Naive thymus-derived CD4-positive, alpha-beta T cell (primary cell): ENCODE measurements around the gene KDM4C. TPM values are rescaled to one million over a fixed set of nuclear protein-coding genes. Genes with fewer than 3 reads are reported as not detected.

ENCODE experiments used
- ATAC-seq: fragments of 150-1000 bp; cut with Tn5 transposase; 2 replicates; pipeline ENCODE4 v1.10.0; 2021; ENCODE audit warnings: mild to moderate bottlenecking, moderate library complexity
- CTCF ChIA-PET: fragments of 350-600 bp; sonication (Branson Sonifier 250); formaldehyde crosslinking; loops from one replicate; lab custom pipeline; 2021; ENCODE audit warnings: antibody characterized with exemption; lab: Charles Lee
- POLR2A ChIA-PET: fragments of 350-600 bp; sonication (Branson Sonifier 250); formaldehyde crosslinking; loops from one replicate; lab custom pipeline; 2021; ENCODE audit warnings: antibody characterized with exemption, inconsistent platforms; lab: Charles Lee
- DNase-seq, 9 donors: peaks; one replicate each; pipeline versions ENCODE4 v3.0.0 to v3.0.0-alpha.2; 2020 to 2022; ENCODE audit warnings: mixed read lengths in 1 of 9
- H3K27ac ChIP-seq: one replicate; pipeline ENCODE4 v1.7.0; 2013; ENCODE audit warnings: mild to moderate bottlenecking, low read depth, low read length, moderate library complexity
- H3K27me3 ChIP-seq, 2 donors: one replicate each; pipeline ENCODE4 v1.7.0; 2013; ENCODE audit warnings: low read length in 2 of 2, mild to moderate bottlenecking in 2 of 2, moderate library complexity in 2 of 2; ENCODE audit not compliant: control insufficient read depth in 2 of 2, insufficient read depth in 2 of 2
- H3K36me3 ChIP-seq, 3 experiments: 1 replicate in 2 of 3; 2 replicates in 1 of 3; pipeline ENCODE4 v1.7.0; 2013; ENCODE audit warnings: low read length in 3 of 3, mild to moderate bottlenecking in 3 of 3, moderate library complexity in 1 of 3; ENCODE audit not compliant: insufficient read depth in 3 of 3, control insufficient read depth in 2 of 3
- H3K4me1 ChIP-seq, 2 donors: one replicate each; pipeline ENCODE4 v1.7.0; 2013; ENCODE audit warnings: low read length in 2 of 2, mild to moderate bottlenecking in 2 of 2, moderate library complexity in 1 of 2; ENCODE audit not compliant: control insufficient read depth in 2 of 2, insufficient read depth in 2 of 2
- H3K4me3 ChIP-seq: 2 replicates; pipeline ENCODE4 v1.7.0; 2013; ENCODE audit warnings: mild to moderate bottlenecking, low read length
- H3K9me3 ChIP-seq, 3 experiments: 1 replicate in 2 of 3; 2 replicates in 1 of 3; pipeline ENCODE4 v1.7.0; 2013; ENCODE audit warnings: low read length in 3 of 3; ENCODE audit not compliant: control insufficient read depth in 2 of 3
- H3K27ac Mint-ChIP-seq, 9 donors: one replicate each; pipeline ENCODE4 v1.8.0; 2020 to 2022; ENCODE audit warnings: mixed read lengths in 9 of 9, mild to moderate bottlenecking in 8 of 9, moderate library complexity in 5 of 9, inconsistent platforms in 2 of 9
- H3K27me3 Mint-ChIP-seq, 5 donors: one replicate each; pipeline ENCODE4 v1.8.0; 2021 to 2022; ENCODE audit warnings: mixed read lengths in 5 of 5, mild to moderate bottlenecking in 1 of 5
- H3K36me3 Mint-ChIP-seq, 5 donors: one replicate each; pipeline ENCODE4 v1.8.0; 2020 to 2022; ENCODE audit warnings: mixed read lengths in 5 of 5, mild to moderate bottlenecking in 3 of 5, inconsistent platforms in 1 of 5
- H3K4me1 Mint-ChIP-seq, 7 donors: one replicate each; pipeline ENCODE4 v1.8.0; 2020 to 2022; ENCODE audit warnings: mixed read lengths in 7 of 7, mild to moderate bottlenecking in 3 of 7, inconsistent platforms in 1 of 7
- H3K4me3 Mint-ChIP-seq, 10 donors: one replicate each; pipeline ENCODE4 v1.8.0; 2020 to 2022; ENCODE audit warnings: mild to moderate bottlenecking in 10 of 10, mixed read lengths in 10 of 10, moderate library complexity in 6 of 10, inconsistent platforms in 2 of 10
- H3K9me3 Mint-ChIP-seq, 11 donors: one replicate each; pipeline ENCODE4 v1.8.0; 2020 to 2022; ENCODE audit warnings: mixed read lengths in 11 of 11, mild to moderate bottlenecking in 4 of 11, inconsistent platforms in 1 of 11, moderate library complexity in 1 of 11
- intact Hi-C, 2 donors: fragments of 100-400 bp; cut with micrococcal nuclease; formaldehyde crosslinking; loops; one replicate each; pipeline ENCODE4 v1.15.1; 2023
- polyA plus RNA-seq, 2 donors: library from polyadenylated mRNA; unstranded; fragments of 300-500 nt; fragmentation: Illumina TruSeq; gene quantifications; one replicate each; pipeline ENCODE4 v1.2.3, GENCODE V29; 2021
- total RNA-seq, 6 experiments: library from RNA in 5 of 6; stranded (reverse) in 5 of 6; gene quantifications; 1 replicate in 5 of 6; 2 replicates in 1 of 6; pipeline ENCODE4 v1.2.3 and lab custom pipeline; 2021 to 2026

KDM4C gene
- total and polyA plus RNA-seq, 7 experiments from 2014 or later, result 38.5 to 100 (median 91.3) TPM

DNA sequence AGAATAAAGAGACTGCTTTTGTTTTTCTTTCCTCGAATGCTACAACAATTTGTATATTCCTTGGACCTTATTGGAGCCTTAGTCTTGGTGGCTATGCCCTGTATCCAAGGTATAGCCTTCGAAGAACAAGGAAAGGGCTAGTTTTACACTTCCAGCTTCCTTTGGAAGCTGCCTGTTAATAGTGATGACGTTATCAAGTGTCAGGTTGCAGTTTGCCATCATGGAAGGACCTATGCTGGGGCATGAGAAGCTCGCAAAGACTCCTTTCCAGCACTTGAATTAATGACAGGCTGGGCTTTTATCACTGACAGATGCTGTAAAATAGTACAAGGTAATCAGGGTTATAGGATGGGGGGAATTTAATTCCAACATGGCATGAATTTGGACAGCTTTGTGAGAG is 157.9 kb downstream of the KDM4C start:
- Mint-ChIP-seq H3K36me3 (peaks cover 10 to 50% (median 30%) of the 10 kb centered on the region in 5 donors), H3K27me3 (no peaks in the 10 kb centered on the region), H3K27ac (peak overlapping the region in 2 of 9 donors; percentile 14 to 36), H3K4me3 (peak overlapping the region in 1 of 10 donors; percentile 3), H3K4me1 (peaks cover 19 to 68% (median 50%) of the 10 kb centered on the region in 7 donors), H3K9me3 (peaks cover 0 to 10% (median 0%) of the 10 kb centered on the region in 11 donors)
- H3K9me3 ChIP-seq, result no peaks in the 10 kb centered on the region
- H3K27ac ChIP-seq, result no peak overlapping the region
- no peak for DNase-seq
- H3K4me3 ChIP-seq, result no peak overlapping the region
- ChIA-PET CTCF (no interaction called here), POLR2A (no interaction called here)
- intact Hi-C loops, result loop anchor here in 1 of 2 donors (10.0 kb wide), 1 partner anchor 619 kb away; no protein-coding TSS in a partner anchor
- H3K36me3 ChIP-seq, result no peaks in the 10 kb centered on the region
- H3K4me1 ChIP-seq, result no peaks in the 10 kb centered on the region
- no peaks in the 10 kb centered on the region for H3K27me3 ChIP-seq
- no peak for ATAC-seq

DNA sequence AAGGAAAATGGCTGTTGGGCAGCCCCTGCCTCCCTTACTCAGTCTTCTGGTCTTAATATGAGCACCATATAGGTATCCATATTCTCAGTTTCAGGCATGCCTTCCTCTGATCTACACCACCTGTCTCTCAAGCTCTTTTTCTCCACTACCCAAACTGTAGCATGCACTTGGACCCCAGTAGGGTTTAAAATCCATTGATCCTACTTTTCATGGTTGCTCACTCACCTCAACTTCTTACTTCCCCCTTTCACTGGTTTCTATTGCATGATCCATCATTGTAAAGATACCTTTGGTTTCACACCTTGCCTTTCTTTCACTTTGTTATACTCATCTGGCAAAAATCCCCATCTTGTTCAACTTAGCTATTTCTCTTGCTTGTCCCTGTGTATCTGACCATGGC is 159.4 kb downstream of the KDM4C start:
- peaks cover 10 to 64% (median 43%) of the 10 kb centered on the region in 5 donors for H3K36me3 Mint-ChIP-seq
- H3K4me1 Mint-ChIP-seq, result peaks cover 29 to 71% (median 56%) of the 10 kb centered on the region in 7 donors
- no peak overlapping the region for H3K27ac ChIP-seq
- H3K9me3 ChIP-seq, result no peaks in the 10 kb centered on the region
- H3K27ac Mint-ChIP-seq, result no peak overlapping the region
- peaks cover 0 to 4% (median 4%) of the 10 kb centered on the region in 3 experiments for H3K36me3 ChIP-seq
- intact Hi-C loops, result loop anchor here in 1 of 2 donors (10.0 kb wide), 1 partner anchor 618 kb away; no protein-coding TSS in a partner anchor
- peaks cover 0 to 10% (median 0%) of the 10 kb centered on the region in 11 donors for H3K9me3 Mint-ChIP-seq
- CTCF ChIA-PET, result no interaction called here
- H3K4me1 ChIP-seq, result no peaks in the 10 kb centered on the region
- no peaks in the 10 kb centered on the region for H3K27me3 ChIP-seq
- no peak overlapping the region for H3K4me3 Mint-ChIP-seq
- no peak for ATAC-seq
- no peak for DNase-seq
- no peaks in the 10 kb centered on the region for H3K27me3 Mint-ChIP-seq
- POLR2A ChIA-PET, result no interaction called here
- no peak overlapping the region for H3K4me3 ChIP-seq

DNA sequence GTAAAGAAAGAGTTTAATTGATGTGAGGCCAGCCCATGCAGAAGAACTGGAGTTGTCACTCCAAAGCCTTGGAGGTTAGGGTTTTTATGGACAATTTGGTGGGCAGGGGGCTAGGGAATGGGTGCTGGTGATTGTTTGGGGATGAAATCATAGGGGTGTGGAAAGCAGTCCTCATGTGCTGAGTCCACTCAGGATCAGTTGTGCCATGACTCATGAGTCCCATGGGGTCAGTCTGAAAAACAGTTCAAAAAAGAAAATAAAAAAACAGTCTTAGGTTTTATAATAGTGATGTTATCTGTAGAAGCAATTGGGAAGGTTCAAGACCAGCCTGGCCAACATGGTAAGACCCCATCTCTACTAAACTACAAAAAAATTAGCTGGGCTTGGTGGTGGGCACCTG is 162.3 kb downstream of the KDM4C start:
- ChIA-PET POLR2A (no interaction called here), CTCF (no interaction called here)
- DNase-seq (no peak), ATAC-seq (no peak)
- Histone ChIP-seq H3K27ac (no peak overlapping the region), H3K9me3 (no peaks in the 10 kb centered on the region), H3K4me3 (no peak overlapping the region), H3K27me3 (no peaks in the 10 kb centered on the region), H3K36me3 (peaks cover 0 to 4% (median 4%) of the 10 kb centered on the region in 3 experiments), H3K4me1 (no peaks in the 10 kb centered on the region)
- no peak overlapping the region for H3K4me3 Mint-ChIP-seq
- peaks cover 0 to 10% (median 0%) of the 10 kb centered on the region in 11 donors for H3K9me3 Mint-ChIP-seq
- peaks cover 34 to 73% (median 53%) of the 10 kb centered on the region in 7 donors for H3K4me1 Mint-ChIP-seq
- intact Hi-C loops, result no loop called here
- peak overlapping the region in 1 of 9 donors; percentile 27 for H3K27ac Mint-ChIP-seq
- H3K36me3 Mint-ChIP-seq, result peaks cover 10 to 64% (median 53%) of the 10 kb centered on the region in 5 donors
- no peaks in the 10 kb centered on the region for H3K27me3 Mint-ChIP-seq

DNA sequence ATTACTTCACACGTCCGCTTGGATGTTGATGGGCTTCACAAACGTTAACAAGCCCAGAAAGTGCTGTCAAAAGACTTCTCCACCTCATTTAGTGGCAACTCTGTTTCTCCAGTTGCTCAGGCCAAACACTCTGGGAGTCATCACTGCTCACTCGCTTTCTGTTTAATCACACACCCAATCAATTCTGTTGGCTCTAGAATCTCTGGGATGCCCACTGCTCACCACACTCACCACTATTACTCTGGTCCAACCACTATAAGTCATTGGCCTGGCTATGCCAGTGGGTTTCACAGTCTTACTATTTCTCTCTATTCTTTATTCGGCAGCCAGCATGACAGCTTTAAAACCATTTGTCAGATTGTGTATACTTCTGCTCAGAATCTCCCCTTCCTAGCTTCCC is 163.5 kb downstream of the KDM4C start:
- H3K36me3 Mint-ChIP-seq, result peaks cover 6 to 60% (median 47%) of the 10 kb centered on the region in 5 donors
- Histone ChIP-seq H3K4me1 (no peaks in the 10 kb centered on the region), H3K27ac (no peak overlapping the region), H3K4me3 (no peak overlapping the region), H3K36me3 (peaks cover 0 to 4% (median 4%) of the 10 kb centered on the region in 3 experiments), H3K27me3 (no peaks in the 10 kb centered on the region), H3K9me3 (no peaks in the 10 kb centered on the region)
- no peaks in the 10 kb centered on the region for H3K27me3 Mint-ChIP-seq
- ChIA-PET POLR2A (no interaction called here), CTCF (no interaction called here)
- DNase-seq (no peak), ATAC-seq (no peak)
- H3K4me3 Mint-ChIP-seq, result no peak overlapping the region
- intact Hi-C loops, result no loop called here
- peaks cover 0 to 10% (median 0%) of the 10 kb centered on the region in 11 donors for H3K9me3 Mint-ChIP-seq
- peak overlapping the region in 3 of 9 donors; percentile 29 to 33 (median 32) for H3K27ac Mint-ChIP-seq
- H3K4me1 Mint-ChIP-seq, result peaks cover 31 to 74% (median 52%) of the 10 kb centered on the region in 7 donors

DNA sequence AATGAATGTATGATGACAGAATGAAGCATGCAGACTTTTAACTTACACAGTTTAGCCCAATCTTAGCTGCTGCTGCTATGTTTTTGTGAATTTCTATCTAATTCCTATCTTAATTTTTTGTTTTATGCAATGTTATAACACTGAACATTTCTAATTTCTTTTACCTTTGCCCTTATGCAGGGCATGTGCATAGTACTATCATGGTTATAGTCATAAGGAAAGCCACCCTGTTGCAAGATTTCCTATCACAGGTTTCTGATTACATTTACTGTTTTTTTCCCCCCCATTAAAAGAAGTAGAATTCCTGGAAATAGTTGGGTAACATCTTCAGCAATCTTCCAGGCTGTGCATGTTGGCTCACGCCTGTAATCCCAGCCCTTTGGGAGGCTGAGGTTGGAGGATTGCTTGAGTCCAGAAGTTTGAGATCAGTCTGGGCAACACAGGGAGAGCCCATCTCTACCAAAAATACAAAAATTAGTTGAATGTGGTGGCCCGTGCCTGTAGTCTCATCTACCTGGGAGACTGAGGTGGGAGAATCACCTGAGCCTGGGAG is 164.4 kb downstream of the KDM4C start:
- H3K4me1 Mint-ChIP-seq, result peaks cover 32 to 78% (median 53%) of the 10 kb centered on the region in 7 donors
- ChIA-PET CTCF (interaction anchor here (0.6 kb wide), 1 partner anchor 1814 kb away, joined by 3 read pairs; no protein-coding TSS in a partner anchor), POLR2A (no interaction called here)
- intact Hi-C loops, result no loop called here
- no peaks in the 10 kb centered on the region for H3K9me3 ChIP-seq
- H3K27ac ChIP-seq, result no peak overlapping the region
- H3K36me3 Mint-ChIP-seq, result peaks cover 6 to 57% (median 45%) of the 10 kb centered on the region in 5 donors
- H3K4me3 Mint-ChIP-seq, result no peak overlapping the region
- peaks cover 0 to 10% (median 0%) of the 10 kb centered on the region in 11 donors for H3K9me3 Mint-ChIP-seq
- no peak overlapping the region for H3K27ac Mint-ChIP-seq
- H3K27me3 ChIP-seq, result no peaks in the 10 kb centered on the region
- no peak overlapping the region for H3K4me3 ChIP-seq
- peaks cover 0 to 4% (median 4%) of the 10 kb centered on the region in 3 experiments for H3K36me3 ChIP-seq
- no peaks in the 10 kb centered on the region for H3K27me3 Mint-ChIP-seq
- H3K4me1 ChIP-seq, result no peaks in the 10 kb centered on the region
- DNase-seq (no peak), ATAC-seq (no peak)

DNA sequence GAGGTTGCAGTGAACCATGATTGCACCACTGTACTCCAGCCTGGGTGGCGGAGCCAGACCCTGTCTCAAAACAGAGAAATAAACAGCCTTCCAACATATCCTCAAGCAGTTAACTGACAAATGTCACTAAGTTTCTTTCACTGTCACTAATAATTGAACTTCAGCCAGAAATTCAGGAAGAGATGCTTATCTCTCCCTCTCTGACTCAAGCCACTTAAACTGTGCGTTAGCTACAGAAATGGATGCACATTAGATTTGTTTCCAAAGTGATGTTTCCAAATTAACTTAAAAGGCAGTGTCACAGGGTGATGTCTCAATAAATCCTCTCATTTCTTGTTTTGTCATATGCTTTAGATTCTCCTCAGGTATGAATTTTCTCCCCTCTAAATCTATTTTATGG is 164.9 kb downstream of the KDM4C start:
- no peaks in the 10 kb centered on the region for H3K27me3 ChIP-seq
- H3K9me3 ChIP-seq, result no peaks in the 10 kb centered on the region
- peaks cover 0 to 4% (median 4%) of the 10 kb centered on the region in 3 experiments for H3K36me3 ChIP-seq
- no peak overlapping the region for H3K4me3 Mint-ChIP-seq
- H3K4me3 ChIP-seq, result no peak overlapping the region
- POLR2A ChIA-PET, result interaction anchor here (0.6 kb wide), 2 partner anchors 23 to 609 kb away, joined by 3 to 5 read pairs; no protein-coding TSS in a partner anchor
- intact Hi-C loops, result no loop called here
- H3K9me3 Mint-ChIP-seq, result peaks cover 0 to 6% (median 0%) of the 10 kb centered on the region in 11 donors
- H3K4me1 Mint-ChIP-seq, result peaks cover 28 to 79% (median 51%) of the 10 kb centered on the region in 7 donors
- H3K36me3 Mint-ChIP-seq, result peaks cover under 1 to 56% (median 42%) of the 10 kb centered on the region in 5 donors
- no peaks in the 10 kb centered on the region for H3K27me3 Mint-ChIP-seq
- ATAC-seq (no peak), DNase-seq (no peak)
- CTCF ChIA-PET, result interaction anchor here (0.6 kb wide), 1 partner anchor 1814 kb away, joined by 3 read pairs; no protein-coding TSS in a partner anchor
- no peak overlapping the region for H3K27ac Mint-ChIP-seq
- H3K27ac ChIP-seq, result no peak overlapping the region
- no peaks in the 10 kb centered on the region for H3K4me1 ChIP-seq
